HG02981 (cell line): ENCODE results near the gene COX6B1.
"Not testable (repeated sequence)": the region's sequence is repeated elsewhere in the genome, so short reads cannot be mapped to it uniquely, and the experiment has no call there.

Experiments used
- ATAC-seq: cut with Tn5 transposase; IDR thresholded peaks from one replicate; pipeline ENCODE4 v1.9.1; 2021; ENCODE audit warnings: mild to moderate bottlenecking, moderate library complexity; ENCODE audit not compliant: unreplicated experiment

COX6B1 gene

DNA sequence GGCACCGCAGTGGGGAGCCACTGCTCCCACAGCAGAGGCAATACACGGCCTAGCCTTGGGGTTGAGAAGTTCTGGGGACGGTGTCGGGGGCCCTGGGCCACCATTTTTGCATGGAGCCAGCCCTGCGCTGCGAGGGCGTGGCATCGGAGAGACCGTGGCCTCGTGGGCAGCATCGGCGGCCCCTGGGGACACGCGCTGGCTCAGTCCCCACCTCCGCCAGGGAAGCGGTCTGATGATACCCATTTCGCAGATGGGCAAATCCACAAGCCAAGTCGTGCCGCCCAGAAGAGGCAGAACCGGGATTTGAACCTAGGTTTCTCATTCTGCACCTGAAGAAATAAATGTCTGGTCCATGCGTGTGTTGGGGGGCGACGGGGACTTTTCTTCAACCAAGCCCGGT lies 17.0 kb downstream of the COX6B1 start:
- no peak for ATAC-seq

DNA sequence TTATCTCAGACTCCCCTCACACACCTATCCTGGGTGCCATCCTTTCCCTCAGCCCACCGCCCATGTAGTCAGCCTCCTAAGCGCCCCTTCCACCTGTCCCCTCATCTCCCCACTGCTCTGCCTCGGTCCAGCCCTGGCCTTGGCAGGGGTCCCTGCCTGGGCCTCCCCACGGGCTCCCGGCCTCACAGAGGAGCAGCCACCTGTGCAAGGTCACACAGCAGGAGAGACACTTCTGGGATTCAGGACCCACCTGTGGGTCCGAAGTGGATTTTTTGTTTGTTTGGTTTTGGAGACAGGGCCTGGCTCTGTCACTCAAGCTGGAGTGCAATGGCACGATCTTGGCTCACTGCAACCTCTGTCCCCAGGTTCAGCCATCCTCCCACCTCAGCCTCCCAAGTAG lies 17.5 kb downstream of the COX6B1 start:
- ATAC-seq = no peak

DNA sequence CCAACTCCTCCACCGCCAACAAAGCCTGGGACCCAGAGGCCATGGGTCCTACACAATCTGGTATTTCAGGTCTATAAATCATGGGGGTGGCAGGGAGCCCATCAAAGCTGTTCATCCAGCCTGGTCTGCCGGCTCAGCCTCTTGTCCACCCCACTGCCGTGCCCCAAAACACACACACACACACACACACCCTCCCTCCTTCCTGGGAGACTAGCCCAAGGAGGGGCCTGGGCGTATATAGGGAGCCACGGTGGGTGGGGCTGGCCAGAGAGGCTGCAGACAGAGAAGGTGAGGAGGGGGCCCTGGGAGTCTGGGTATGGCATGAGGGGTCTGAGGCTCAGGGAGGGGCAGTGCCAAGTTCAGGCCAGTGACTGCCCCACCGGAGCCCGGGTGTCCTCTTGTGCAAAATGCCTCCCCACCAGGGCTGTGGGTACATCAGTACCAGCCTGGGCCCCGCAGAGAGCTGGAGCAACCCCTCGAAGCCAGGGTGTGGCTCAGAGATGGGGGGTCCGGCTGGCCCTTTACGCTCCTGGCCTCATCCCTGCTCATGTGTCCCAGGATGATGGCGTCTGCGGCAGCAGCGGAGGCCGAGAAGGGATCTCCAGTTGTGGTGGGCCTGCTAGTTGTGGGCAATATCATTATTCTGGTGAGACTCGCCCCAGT lies 18.3 kb downstream of the COX6B1 start, which contains the start of gene UPK1A:
Gene UPK1A (plus strand): TSS at position 267 of the 663 bp plus-strand sequence. CDS start 296 bp downstream, at position 563.
- no peak for ATAC-seq

DNA sequence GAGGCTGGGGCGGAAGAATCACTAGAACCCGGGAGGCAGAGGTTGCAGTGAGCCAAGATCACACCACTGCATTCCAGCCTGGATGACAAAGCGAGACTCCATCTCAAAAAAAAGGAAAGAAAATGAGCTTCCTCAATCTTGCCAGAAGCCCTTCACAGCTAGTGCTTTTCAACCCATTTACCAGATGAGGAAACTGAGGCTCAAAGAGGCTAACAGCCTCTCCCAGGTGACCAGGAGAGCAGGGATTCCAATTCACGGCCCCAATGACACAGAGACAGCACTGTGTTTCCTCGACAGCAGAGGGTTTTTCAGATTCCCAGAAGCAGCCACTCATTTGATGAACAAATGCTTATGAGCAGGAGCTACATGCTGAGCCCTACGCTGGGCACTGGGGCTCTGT lies 21.4 kb downstream of the COX6B1 start:
- no peak for ATAC-seq

DNA sequence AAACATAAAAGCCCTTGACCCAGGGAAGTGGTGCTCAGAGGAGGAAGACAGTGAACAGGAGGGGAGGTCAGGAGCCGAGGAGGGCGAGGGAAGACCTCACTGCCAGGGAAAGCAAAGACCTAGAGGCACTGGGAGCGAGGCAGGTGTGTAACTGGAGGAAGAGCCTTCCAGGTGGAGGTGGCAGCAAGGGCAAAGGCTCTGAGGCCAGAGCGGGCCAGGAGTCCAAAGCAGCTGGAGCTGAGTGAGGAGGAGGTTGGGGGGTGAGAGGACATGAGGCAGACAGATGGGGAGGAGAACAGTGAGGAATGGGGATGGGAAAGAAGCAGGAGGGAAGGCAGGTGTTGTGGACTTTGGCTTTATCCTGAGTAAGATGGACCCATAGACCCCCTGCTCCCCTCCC lies 21.9 kb downstream of the COX6B1 start:
- no peak for ATAC-seq

DNA sequence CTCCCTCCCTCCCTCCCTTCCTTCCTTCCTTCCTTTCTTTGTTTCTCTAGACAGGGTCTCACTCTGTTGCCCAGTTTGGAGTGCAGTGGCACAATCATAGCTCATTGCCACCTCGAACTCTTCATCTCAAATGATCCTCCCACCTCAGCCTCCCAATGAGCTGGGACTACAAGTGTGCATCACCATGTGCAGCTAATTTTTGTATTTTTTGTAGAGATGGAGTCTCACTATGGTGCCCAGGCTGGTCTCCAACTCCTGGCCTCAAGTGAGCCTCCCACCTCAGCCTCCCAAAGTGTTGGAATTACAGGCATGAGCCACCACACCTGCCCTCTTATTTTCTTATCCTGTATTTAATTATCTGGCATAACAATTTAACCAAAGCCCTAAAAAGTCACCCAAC lies 22.6 kb downstream of the COX6B1 start:
- ATAC-seq = no peak

DNA sequence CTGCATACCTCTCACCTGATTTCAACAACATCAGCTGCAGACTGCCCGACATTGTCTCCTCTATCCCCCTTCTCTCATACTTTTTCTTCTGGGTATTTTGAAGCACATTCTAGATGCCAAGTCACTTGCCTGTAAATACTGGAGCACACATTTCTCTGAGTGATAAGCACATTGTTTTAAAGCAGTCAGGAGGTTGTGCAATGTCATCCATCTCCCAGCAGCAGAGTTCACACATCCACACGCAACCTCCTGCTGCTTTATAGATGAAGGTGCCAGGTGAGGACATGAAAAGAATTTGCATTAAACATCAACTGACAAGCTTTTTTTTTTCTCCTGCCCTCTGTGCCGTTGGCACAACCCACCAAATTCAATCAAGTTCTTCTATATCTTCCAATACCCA lies 23.7 kb downstream of the COX6B1 start:
- ATAC-seq = no peak

DNA sequence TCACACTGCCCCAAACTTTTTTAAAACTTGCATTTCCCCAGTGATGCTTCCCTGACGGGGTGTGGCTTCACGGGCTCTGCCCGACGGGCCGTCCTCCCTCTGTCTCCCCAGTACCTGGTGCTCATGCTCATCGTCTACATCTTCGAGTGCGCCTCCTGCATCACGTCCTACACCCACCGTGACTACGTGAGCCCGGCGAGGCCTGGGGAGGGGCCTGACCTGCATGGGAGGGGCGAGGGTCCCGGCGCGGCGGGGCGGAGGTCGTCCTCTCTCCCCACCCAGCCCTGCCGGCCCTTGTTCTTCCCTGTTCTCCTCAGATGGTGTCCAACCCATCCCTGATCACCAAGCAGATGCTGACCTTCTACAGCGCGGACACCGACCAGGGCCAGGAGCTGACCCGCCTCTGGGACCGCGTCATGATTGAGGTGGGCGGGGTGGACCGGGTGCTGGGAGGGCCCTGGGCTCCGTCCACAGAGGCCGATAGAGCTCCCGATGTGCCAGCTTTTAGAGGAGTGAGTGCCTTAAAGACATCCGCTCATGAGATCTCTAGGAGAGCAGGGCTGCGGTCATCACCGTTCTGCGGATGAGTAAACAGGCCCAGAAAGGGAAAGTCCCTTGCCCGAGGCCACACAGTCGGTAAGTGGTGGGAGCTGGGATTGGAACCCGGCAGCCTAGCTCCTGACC lies 25.1 kb downstream of the COX6B1 start:
- no peak for ATAC-seq

DNA sequence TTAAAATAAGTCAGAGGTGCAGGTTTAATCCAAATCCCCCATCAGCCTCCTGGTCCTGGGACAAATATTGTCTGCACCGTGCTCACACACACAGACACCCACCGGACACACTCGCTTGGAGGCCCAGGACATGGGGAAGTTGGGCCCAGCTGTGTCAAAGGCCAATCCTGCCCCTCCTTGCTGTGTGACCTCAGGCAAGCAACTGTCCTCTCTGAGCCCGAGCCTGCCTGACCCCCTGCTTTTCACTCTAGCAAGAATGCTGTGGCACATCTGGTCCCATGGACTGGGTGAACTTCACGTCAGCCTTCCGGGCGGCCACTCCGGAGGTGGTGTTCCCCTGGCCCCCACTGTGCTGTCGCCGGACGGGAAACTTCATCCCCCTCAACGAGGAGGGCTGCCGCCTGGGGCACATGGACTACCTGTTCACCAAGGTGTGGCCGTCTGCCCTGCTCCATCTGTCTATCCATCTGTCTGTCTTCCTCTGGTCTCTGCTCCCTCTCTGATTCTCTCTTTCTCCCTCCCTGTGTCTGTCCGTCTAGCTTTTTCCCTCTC lies 27.5 kb downstream of the COX6B1 start:
- no peak for ATAC-seq

DNA sequence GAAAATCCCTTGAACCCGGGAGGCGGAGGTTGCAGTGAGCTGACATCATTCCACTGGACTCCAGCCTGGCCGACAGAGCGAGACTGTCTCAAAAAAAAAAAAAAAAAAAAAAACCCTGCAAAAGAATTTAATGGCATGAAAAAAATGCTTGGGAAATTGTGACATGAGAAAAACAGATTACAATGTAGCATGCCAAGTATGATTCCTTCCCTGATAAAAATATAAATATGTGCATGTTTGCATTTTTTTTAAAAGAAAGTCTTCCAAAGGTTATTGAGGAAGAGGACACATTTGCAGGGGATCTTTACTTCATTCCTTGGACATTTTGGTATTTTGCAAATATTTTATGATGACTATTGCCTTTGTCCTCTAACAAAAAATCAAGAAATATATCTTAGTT lies 41.7 kb downstream of the COX6B1 start:
- ATAC-seq = no peak

DNA sequence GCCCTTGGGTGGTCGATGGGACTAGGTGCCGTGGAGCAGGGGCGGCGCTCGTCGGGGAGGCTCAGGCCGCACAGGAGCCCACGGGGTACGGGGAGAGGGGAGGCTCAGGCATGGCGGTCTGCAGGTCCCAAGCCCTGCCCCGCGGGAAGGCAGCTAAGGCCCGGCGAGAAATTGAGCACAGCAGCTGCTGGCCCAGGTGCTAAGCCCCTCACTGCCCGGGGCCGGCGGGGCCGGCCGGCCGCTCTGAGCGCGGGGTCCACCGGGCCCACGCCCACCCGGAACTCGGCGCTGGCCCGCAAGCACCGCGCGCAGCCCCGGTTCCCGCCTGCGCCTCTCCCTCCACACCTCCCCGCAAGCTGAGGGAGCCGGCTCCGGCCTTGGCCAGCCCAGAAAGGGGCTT lies 43.0 kb downstream of the COX6B1 start:
- ATAC-seq = not testable (repeated sequence)

DNA sequence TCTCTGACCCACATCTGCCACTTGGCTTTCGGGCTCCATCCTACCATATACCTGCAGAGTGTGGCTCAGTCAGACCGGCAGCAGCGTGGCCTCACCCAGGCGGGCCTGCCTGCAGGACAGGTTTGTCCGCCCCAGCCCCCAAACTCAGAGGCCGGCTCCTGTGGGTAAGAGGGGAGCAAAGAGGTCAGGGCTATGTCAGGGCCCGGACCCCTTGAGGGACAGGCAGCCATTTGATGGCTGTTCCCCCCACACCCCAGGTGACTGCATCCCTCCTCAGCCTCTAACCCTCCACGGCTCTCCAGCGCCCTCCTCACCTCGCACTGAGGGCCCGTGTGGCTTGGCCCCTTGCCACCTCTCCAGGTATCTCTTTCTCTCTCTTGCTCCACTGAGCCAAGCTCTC lies 43.9 kb downstream of the COX6B1 start:
- no peak for ATAC-seq

DNA sequence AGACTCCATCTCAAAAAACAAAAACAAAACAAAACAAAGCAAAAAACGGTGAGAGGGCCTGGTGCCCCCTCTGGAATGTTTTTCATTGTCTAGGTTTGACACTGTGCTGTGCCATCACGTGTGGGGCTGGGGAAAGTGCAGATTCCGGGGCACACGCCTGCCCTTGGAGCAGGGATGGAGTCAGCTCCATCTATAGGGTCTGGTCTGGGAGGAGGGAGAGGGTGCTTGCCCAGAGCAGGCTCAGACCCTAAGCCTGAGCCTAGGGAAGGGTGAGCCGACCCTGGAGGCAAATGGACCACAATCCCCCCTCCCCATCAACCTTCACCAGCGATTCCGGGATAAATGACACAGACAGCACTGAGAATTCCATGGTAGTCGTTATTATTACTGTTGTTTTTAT lies 45.3 kb downstream of the COX6B1 start:
- ATAC-seq = no peak

DNA sequence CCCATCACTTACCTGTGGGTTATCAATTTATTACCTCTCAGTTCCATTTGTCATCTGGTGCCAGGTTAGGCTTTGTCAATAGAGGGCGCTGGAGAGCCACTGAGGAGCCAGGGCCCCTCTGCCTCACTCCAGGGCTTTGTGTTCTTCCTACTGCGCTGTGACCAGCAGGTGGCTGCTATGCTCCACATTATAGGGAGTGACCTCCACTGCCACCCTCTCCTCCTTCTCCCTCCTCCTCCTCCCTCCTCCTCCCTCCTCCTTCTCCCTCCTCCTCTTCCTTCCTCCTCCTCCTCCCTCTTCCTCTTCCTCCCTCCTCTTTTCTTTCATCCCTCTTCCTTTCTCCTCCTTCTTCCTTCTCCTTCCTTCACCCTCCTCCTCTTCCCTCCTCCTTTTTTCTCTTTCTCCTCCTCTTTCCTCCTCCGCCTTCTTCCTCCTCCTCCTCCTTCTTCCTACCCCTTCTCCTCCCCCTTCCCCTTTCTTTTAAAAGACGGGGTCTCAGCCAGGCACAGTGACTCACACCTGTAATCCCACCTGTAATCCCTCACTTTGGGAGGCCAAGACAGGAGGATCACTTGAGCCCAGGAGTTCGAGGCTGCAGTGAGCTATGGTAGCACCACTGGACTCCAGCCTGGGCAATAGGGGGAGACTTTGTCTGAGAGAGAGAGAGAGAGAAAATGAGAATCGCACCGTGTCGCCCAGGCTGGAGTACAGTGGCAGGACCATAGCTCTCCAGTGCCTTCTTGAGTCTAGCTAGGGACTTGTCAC lies 45.9 kb downstream of the COX6B1 start:
- ATAC-seq = peak; percentile 76

DNA sequence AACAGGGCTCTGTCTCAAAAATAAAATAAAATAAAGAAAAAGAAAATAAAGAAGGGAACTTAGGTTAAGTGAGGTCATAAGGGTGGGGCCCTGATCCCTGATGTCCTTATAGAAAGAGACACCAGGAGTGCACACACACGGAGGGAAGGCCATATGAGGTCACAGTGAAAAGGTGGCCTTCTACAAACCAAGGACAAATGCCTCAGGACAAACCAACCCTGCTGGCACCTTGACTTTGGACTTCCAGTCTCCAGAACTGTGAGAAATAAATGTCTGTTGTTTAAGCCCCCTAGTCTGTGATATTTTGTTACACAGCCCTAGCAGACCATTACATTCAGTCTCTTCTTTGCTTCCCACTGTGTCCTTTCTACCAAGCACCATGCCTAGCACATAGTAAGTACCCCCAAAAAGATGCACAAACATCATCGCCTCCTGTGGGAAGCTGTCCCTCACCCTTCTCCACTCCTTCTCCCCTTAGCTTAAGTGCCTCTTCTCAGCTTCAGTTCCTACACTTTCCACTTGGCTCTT lies 47.8 kb downstream of the COX6B1 start:
- no peak for ATAC-seq

DNA sequence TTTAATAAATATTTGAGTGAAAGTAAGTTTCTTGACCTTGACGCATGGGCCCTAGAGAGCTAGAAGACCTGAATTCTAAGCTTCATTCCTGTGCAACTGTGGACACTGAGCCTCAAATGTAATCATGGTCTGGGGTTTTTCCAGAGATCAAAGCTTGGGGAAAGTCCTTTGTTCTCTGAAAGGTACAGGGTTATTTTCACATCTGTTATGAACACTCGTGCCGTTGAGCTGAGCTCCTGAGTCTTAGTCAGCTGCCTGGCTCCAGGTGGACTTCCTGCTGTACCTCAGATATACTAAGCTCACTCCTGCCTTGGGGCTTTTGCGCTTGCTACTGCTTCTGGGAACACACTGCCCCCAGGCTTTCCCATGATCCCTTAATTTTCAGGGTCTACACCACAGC lies 48.7 kb downstream of the COX6B1 start:
- no peak for ATAC-seq

DNA sequence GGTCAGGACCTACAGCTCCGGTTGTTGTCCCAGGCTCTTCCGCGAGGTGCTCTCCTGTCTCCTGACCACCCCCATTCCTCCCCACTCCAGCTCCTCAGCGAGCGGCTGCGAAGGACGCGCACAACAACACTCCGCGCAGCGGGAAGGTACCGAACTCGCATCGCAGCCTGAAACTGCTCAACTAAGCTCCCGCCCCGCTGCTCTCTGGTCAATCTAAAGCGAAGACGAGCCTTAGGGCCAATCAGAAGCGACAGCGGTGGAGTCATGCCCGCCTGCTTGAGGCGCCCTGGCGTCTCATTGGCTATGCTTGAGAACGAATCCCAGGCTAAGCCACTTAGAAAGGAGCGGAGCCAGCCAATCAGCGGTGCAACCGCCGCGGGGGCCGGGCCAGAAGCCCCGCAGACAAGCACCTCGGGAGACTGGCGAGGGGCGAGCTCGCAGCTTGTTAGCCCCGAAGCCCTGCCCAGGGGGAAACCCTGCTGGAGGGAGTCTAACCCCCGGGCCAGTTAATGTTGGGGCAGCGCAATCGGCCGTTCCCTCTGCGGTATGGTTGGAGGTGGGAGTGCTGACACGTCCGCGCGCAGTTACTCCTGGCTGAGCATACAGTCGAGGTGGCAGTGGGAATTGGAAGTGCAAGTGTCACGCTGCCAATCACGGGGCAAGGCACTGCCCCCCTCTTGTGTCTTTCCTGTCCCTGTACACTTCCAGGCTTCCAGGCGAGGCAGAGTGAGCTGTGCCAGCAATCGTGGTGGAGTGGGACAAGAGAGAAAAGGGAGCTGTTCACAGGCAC lies 54.3 kb downstream of the COX6B1 start:
- ATAC-seq = peak; percentile 96

DNA sequence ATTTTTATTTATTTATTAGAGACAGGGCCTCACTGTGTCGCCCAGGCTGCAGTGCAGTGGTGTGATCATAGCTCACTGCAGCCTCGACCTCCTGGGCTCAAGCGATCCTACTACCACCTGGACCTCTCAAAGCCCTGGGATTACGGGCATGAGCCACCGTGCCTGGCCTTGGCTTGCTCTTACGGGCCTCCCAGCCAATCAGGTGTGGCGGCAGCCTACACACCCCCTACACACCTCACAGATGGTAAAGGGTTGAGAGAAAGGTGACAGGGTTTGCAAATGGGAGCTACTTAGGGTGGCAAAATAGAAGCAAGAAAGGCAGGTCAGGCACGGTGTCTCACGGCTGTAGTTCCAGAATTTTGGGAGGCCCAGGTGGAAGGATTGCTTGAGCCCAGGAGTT lies 55.2 kb downstream of the COX6B1 start:
- no peak for ATAC-seq

DNA sequence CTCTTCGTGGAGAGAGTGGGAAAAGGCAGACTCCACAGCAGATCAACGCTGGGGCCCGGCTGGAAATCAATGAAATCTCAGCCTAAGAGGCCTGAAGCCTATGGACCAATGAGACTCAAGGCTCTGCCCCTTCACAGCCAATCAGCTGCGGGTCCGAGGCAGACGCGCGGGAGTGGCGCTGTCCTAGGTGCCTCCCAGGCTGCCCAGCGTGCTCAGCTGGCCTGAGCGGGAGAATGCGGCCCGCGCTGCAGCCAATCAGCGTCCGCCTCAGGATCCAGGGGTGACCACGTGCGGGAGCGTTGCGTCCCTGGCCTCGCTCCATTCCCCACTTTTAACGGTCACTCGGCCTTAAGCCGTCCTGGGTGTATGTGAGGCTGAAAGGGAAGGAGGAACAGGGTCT lies 56.1 kb downstream of the COX6B1 start, which contains the start of gene ZBTB32:
Gene ZBTB32 (plus strand): TSS at position 341 of the 400 bp plus-strand sequence. CDS start 10,069 bp downstream, outside the sequence.
- no peak for ATAC-seq
